Left hindlimb (tissue), 1 donor: ENCODE results near the gene HMGCR.

Experiments
- DNase-seq: peaks from one replicate; pipeline ENCODE4 v3.0.0-alpha.2; 2018

HMGCR gene

GRCh38 chr5:75341934-75342333 lies 4.9 kb downstream of the HMGCR start:
- no peak for DNase-seq

GRCh38 chr5:75342836-75343235 lies 5.8 kb downstream of the HMGCR start:
- no peak for DNase-seq

- DNase-seq = no peak
These were observed 11.2 kb downstream of the HMGCR start for GRCh38 chr5:75348241-75348640.

GRCh38 chr5:75349663-75350062 lies 12.6 kb downstream of the HMGCR start:
- no peak for DNase-seq

GRCh38 chr5:75351139-75351926 lies 14.3 kb downstream of the HMGCR start:
- DNase-seq = no peak

- DNase-seq = no peak
These were observed 18.2 kb downstream of the HMGCR start for GRCh38 chr5:75355236-75355635.

GRCh38 chr5:75356719-75357118 lies 19.7 kb downstream of the HMGCR start:
- DNase-seq = no peak

GRCh38 chr5:75358117-75358516 lies 21.1 kb downstream of the HMGCR start:
- DNase-seq = no peak

- DNase-seq = no peak
These were observed 24.3 kb downstream of the HMGCR start for GRCh38 chr5:75361310-75361709.

GRCh38 chr5:75362474-75362975 lies 25.5 kb downstream of the HMGCR start:
- no peak for DNase-seq

GRCh38 chr5:75363111-75363510 lies 26.1 kb downstream of the HMGCR start:
- DNase-seq = no peak

- DNase-seq = no peak
These were observed 26.9 kb downstream of the HMGCR start for GRCh38 chr5:75363726-75364495.

- no peak for DNase-seq
These were observed 27.7 kb downstream of the HMGCR start for GRCh38 chr5:75364571-75365280.

- DNase-seq = no peak
These were observed 28.7 kb downstream of the HMGCR start for GRCh38 chr5:75365740-75366139.

- DNase-seq = no peak
These were observed 29.8 kb downstream of the HMGCR start for GRCh38 chr5:75366787-75367186.

GRCh38 chr5:75367401-75367800 lies 30.4 kb downstream of the HMGCR start:
- DNase-seq = no peak

- DNase-seq = no peak
These were observed 31.4 kb downstream of the HMGCR start for GRCh38 chr5:75368391-75368790.

- no peak for DNase-seq
These were observed 36.8 kb downstream of the HMGCR start for GRCh38 chr5:75373862-75374261.

- DNase-seq = no peak
These were observed 37.4 kb downstream of the HMGCR start for GRCh38 chr5:75374394-75374814.

- DNase-seq = no peak
These were observed 38.4 kb downstream of the HMGCR start for GRCh38 chr5:75375414-75375813.

- no peak for DNase-seq
These were observed 43.1 kb downstream of the HMGCR start for GRCh38 chr5:75380099-75380498.

- DNase-seq = no peak
These were observed 44.4 kb downstream of the HMGCR start for GRCh38 chr5:75381456-75381855.

GRCh38 chr5:75384218-75384617 lies 47.2 kb downstream of the HMGCR start:
- DNase-seq = no peak
